ENCODE results near the gene CCDC92B.
A peak's percentile ranks its signal among the peaks of the same experiment; 100 is the strongest.

CCDC92B gene

GRCh38 chr17:2710803-2711607 lies 38.4 kb downstream of the CCDC92B start:
- Histone ChIP-seq H3K4me2 (peak overlapping the region; percentile 88 to 98 (median 97)), H3K27me3 (no peaks in the 10 kb centered on the region), H4K20me1 (peaks cover 26 to 54% (median 51%) of the 10 kb centered on the region in 11 experiments; a peak in 21 of 22 replicates), H3K27ac (peak overlapping the region; percentile 61 to 94 (median 92)), H3K9me3 (replicated peaks in 1 of 11) (no peaks in the 10 kb centered on the region), H3K4me1 (peaks cover 51 to 66% (median 59%) of the 10 kb centered on the region in 10 experiments), H3K9ac (peak overlapping the region; percentile 87 to 97 (median 93)), H3K36me3 (peaks cover 0 to 24% (median 21%) of the 10 kb centered on the region in 11 experiments; a peak in 16 of 22 replicates), H3K4me3 (peak overlapping the region; percentile 75 to 100 (median 94))
- no peak for TF ChIP-seq Cebpa-rat (IDR thresholded peaks at IDR 0.05)

- Histone ChIP-seq H3K27ac (peak overlapping the region; percentile 61 to 94 (median 92); a peak in 21 of 22 replicates), H3K36me3 (peaks cover 0 to 32% (median 25%) of the 10 kb centered on the region in 11 experiments; a peak in 17 of 22 replicates), H4K20me1 (peaks cover 34 to 62% (median 59%) of the 10 kb centered on the region in 11 experiments; a peak in 21 of 22 replicates), H3K4me3 (peak overlapping the region; percentile 75 to 100 (median 94)), H3K9ac (peak overlapping the region; percentile 87 to 97 (median 93)), H3K4me1 (peaks cover 51 to 73% (median 67%) of the 10 kb centered on the region in 10 experiments), H3K9me3 (replicated peaks in 1 of 11) (no peaks in the 10 kb centered on the region), H3K27me3 (no peaks in the 10 kb centered on the region), H3K4me2 (peak overlapping the region; percentile 88 to 98 (median 97))
- TF ChIP-seq Cebpa-rat (IDR thresholded peaks at IDR 0.05), result no peak
These were observed 39.2 kb downstream of the CCDC92B start for GRCh38 chr17:2710071-2710802.

GRCh38 chr17:2709183-2709661 lies 40.2 kb downstream of the CCDC92B start:
- Histone ChIP-seq H3K27ac (peak overlapping the region; percentile 34 to 93 (median 82); a peak in 20 of 22 replicates), H3K4me1 (peaks cover 51 to 75% (median 70%) of the 10 kb centered on the region in 10 experiments), H3K4me3 (peak overlapping the region; percentile 75 to 100 (median 94))

GRCh38 chr17:2708585-2709182 lies 40.8 kb downstream of the CCDC92B start:
- peak overlapping the region; percentile 75 to 100 (median 94) for H3K4me3 ChIP-seq
- H3K4me2 ChIP-seq, result peak overlapping the region; percentile 88 to 98 (median 97)
- H3K4me1 ChIP-seq, result peaks cover 48 to 75% (median 67%) of the 10 kb centered on the region in 10 experiments
- peaks cover 12 to 48% (median 40%) of the 10 kb centered on the region in 11 experiments for H3K36me3 ChIP-seq
- no peaks in the 10 kb centered on the region for H3K9me3 ChIP-seq (replicated peaks in 1 of 11)
- no peaks in the 10 kb centered on the region for H3K27me3 ChIP-seq
- H4K20me1 ChIP-seq, result peaks cover 50 to 77% (median 75%) of the 10 kb centered on the region in 11 experiments; a peak in 21 of 22 replicates
- peak overlapping the region; percentile 34 to 93 (median 82); a peak in 20 of 22 replicates for H3K27ac ChIP-seq
- H3K9ac ChIP-seq, result peak overlapping the region; percentile 78 to 97 (median 93)
- no peak for TF ChIP-seq Cebpa-rat (IDR thresholded peaks at IDR 0.05)

More at GRCh38 chr17:2709183-2709661, 40.2 kb downstream of the CCDC92B start:
- no peaks in the 10 kb centered on the region for H3K9me3 ChIP-seq (replicated peaks in 1 of 11)
- peak overlapping the region; percentile 88 to 98 (median 97) for H3K4me2 ChIP-seq
- TF ChIP-seq Cebpa-rat (IDR thresholded peaks at IDR 0.05), result no peak
- peaks cover 6 to 42% (median 34%) of the 10 kb centered on the region in 11 experiments for H3K36me3 ChIP-seq
- H4K20me1 ChIP-seq, result peaks cover 44 to 72% (median 69%) of the 10 kb centered on the region in 11 experiments; a peak in 21 of 22 replicates
- no peaks in the 10 kb centered on the region for H3K27me3 ChIP-seq
- H3K9ac ChIP-seq, result peak overlapping the region; percentile 78 to 97 (median 93)

GRCh38 chr17:2707721-2708584 lies 41.5 kb downstream of the CCDC92B start:
- peak overlapping the region; percentile 88 to 98 (median 97) for H3K4me2 ChIP-seq
- H3K9ac ChIP-seq, result peak overlapping the region; percentile 78 to 97 (median 93)
- H3K27ac ChIP-seq, result peak overlapping the region; percentile 34 to 93 (median 82); a peak in 21 of 22 replicates
- H3K36me3 ChIP-seq, result peaks cover 19 to 55% (median 47%) of the 10 kb centered on the region in 11 experiments
- no peaks in the 10 kb centered on the region for H3K9me3 ChIP-seq (replicated peaks in 1 of 11)
- H3K4me1 ChIP-seq, result peaks cover 43 to 72% (median 63%) of the 10 kb centered on the region in 10 experiments
- H4K20me1 ChIP-seq, result peaks cover 53 to 85% (median 82%) of the 10 kb centered on the region in 11 experiments; a peak in 21 of 22 replicates
- no peak for TF ChIP-seq Cebpa-rat (IDR thresholded peaks at IDR 0.05)
- H3K27me3 ChIP-seq, result no peaks in the 10 kb centered on the region
- peak overlapping the region in 8 of 10 experiments; percentile 23 to 100 (median 94); a peak in 10 of 20 replicates for H3K4me3 ChIP-seq

GRCh38 chr17:2706911-2707510 lies 42.4 kb downstream of the CCDC92B start:
- no peak for TF ChIP-seq Cebpa-rat (IDR thresholded peaks at IDR 0.05)
- Histone ChIP-seq H3K27me3 (no peaks in the 10 kb centered on the region), H3K36me3 (peaks cover 28 to 64% (median 56%) of the 10 kb centered on the region in 11 experiments), H3K4me1 (peaks cover 34 to 62% (median 53%) of the 10 kb centered on the region in 10 experiments), H3K9me3 (replicated peaks in 1 of 11) (no peaks in the 10 kb centered on the region), H3K4me2 (peak overlapping the region; percentile 88 to 98 (median 97); a peak in 16 of 22 replicates), H3K27ac (peak overlapping the region in 9 of 11 experiments; percentile 34 to 93 (median 90); a peak in 14 of 22 replicates), H3K9ac (peak overlapping the region; percentile 78 to 97 (median 93); a peak in 21 of 22 replicates), H3K4me3 (no peak overlapping the region), H4K20me1 (peaks cover 53 to 94% (median 91%) of the 10 kb centered on the region in 11 experiments; a peak in 21 of 22 replicates)
